ENCODE data around the gene TGFBR2.

- TF ChIP-seq POLR2AphosphoS5 (IDR thresholded peaks at IDR 0.05; ENCODE audit: low read depth, low read length) (no peak), TEAD4 (IDR thresholded peaks at IDR 0.05; ENCODE audit: borderline replicate concordance, insufficient read depth) (no peak)
Measured at GRCh38 chr3:30613133-30613825, 6.9 kb downstream of the TGFBR2 start.
